Bronchial epithelial cell (primary cell): ENCODE results near the gene KCNV2. TPM values are rescaled to one million over a fixed set of nuclear protein-coding genes. Genes with fewer than 3 reads are reported as not detected.

Source experiments
- DNase-seq: peaks from one replicate; pipeline ENCODE4 v3.0.0-alpha.2; 2010; ENCODE audit warnings: low read depth
- FAIRE-seq: peaks from 2 replicates; lab custom pipeline; 2011; peaks lifted over from hg19 to GRCh38; lab: Jason Lieb, UNC
- H3K27me3 ChIP-seq: 2 replicates; pipeline ENCODE4 v1.5.1; 2011; ENCODE audit warnings: low read length; ENCODE audit not compliant: control insufficient read depth, insufficient read depth
- H3K36me3 ChIP-seq: 2 replicates; pipeline ENCODE4 v1.5.1; 2011; ENCODE audit warnings: low read length; ENCODE audit not compliant: control insufficient read depth, insufficient read depth
- H3K4me3 ChIP-seq: 2 replicates; pipeline ENCODE4 v1.5.1; 2011; ENCODE audit warnings: mild to moderate bottlenecking, low read depth, low read length, control low read depth
- total RNA-seq: library from RNA; depleted of rRNA; stranded (reverse); fragments of >200 nt; gene quantifications from 2 replicates; pipeline ENCODE4 v1.2.1, GENCODE V29; 2014
- TF ChIP-seq, protein P1 (sequence below): IDR thresholded peaks from 2 replicates; pipeline ENCODE4 v1.5.1; 2011; ENCODE audit warnings: mild to moderate bottlenecking, moderate library complexity, low read length, control low read depth, inconsistent platforms; ENCODE audit not compliant: insufficient read depth, severe bottlenecking

The KCNV2 gene
- total RNA-seq, 1 donor from 2014 or later, result not detected

DNA sequence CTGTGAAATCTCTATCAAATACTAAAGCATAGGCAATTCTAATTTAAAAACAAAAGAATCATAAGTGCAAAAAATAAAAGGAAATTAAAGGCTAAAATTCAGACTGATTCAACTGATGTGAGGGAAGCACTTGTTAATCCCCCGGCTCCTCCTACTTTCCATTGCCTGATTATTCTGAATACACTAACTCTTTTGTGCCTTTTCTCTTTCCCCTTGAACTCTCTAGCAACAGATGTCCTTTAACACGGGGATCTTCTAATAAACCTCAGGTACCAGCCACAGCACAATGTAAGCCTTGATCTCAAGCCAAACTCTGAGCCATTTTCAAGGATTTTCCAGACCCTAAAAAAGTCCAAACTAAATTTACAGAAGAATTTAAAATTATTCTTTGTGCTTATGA is 61.5 kb downstream of the KCNV2 start:
- Histone ChIP-seq H3K4me3 (no peak overlapping the region), H3K27me3 (no peaks in the 10 kb centered on the region), H3K36me3 (peaks cover 5% of the 10 kb centered on the region)
- DNase-seq, result no peak
- no peak for FAIRE-seq
- TF ChIP-seq, protein P1, sequence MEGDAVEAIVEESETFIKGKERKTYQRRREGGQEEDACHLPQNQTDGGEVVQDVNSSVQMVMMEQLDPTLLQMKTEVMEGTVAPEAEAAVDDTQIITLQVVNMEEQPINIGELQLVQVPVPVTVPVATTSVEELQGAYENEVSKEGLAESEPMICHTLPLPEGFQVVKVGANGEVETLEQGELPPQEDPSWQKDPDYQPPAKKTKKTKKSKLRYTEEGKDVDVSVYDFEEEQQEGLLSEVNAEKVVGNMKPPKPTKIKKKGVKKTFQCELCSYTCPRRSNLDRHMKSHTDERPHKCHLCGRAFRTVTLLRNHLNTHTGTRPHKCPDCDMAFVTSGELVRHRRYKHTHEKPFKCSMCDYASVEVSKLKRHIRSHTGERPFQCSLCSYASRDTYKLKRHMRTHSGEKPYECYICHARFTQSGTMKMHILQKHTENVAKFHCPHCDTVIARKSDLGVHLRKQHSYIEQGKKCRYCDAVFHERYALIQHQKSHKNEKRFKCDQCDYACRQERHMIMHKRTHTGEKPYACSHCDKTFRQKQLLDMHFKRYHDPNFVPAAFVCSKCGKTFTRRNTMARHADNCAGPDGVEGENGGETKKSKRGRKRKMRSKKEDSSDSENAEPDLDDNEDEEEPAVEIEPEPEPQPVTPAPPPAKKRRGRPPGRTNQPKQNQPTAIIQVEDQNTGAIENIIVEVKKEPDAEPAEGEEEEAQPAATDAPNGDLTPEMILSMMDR, result no peak

Other genes starting within 250 kb of the KCNV2 start
- 26.9 and 48.5 TPM in 2 replicates for gene VLDLR, start 95.7 kb upstream of the KCNV2 start, total RNA-seq
- 41.6 and 62.4 TPM in 2 replicates for gene PUM3, start 126.6 kb downstream of the KCNV2 start, total RNA-seq